Measurements from ENCODE around the gene KATNB1.

KATNB1 gene

DNA sequence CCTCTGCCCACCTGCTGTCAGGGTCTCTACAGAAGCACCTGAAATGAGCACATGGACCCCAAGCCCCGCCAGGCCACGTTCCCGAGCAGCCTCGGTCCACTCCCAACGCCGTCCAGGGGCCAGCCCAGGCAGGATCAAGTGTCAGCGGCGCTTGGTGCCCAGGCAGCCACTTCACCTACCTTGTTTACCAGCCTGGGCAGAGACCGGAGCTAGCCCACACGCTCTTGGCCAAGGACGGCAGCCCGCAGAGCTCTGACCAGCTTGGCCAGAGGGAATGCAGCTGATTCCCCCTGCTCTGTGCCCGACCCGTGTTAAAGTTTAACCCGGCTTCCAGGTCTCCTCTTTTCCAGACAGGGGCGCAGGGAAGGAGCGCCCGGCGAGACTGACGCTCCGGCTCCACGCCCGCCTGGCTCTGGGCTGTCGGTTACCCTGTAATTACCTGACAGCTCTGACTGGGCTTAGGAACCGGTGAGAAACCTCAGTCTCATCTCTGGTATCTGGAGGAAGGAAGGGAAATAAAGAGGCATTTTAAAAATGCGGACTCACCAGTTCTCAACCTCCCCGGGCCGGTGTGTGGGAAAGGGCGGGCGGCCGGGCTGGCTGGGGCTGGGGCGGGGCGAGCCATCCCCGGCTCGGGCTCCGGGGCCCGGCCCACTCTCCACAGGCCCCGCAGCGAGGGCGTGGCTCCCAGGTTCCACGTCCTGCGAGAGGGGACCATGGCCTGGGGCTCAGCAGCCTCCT lies 62.1 kb downstream of the KATNB1 start:
- Histone ChIP-seq H3K36me3 (ENCODE audit: control insufficient read depth, low read length) (no peaks in the 10 kb centered on the region), H3K27me3 (ENCODE audit: control insufficient read depth, low read length) (peaks cover 34% of the 10 kb centered on the region), H3K9me2 (replicated peaks; ENCODE audit: control insufficient read depth, low read length) (no peaks in the 10 kb centered on the region), H3K4me1 (ENCODE audit: control insufficient read depth, low read length) (peaks cover 6% of the 10 kb centered on the region; the same call in 1 of the 2 replicates), H3K27ac (ENCODE audit: low read depth, low read length) (no peak overlapping the region), H3K4me3 (ENCODE audit: low read length) (no peak overlapping the region), H3K79me2 (ENCODE audit: control insufficient read depth, low read length) (no peaks in the 10 kb centered on the region), H3K4me2 (ENCODE audit: low read length) (no peak overlapping the region), H4K20me1 (ENCODE audit: control insufficient read depth, insufficient read depth, low read depth, low read length) (no peaks in the 10 kb centered on the region), H3F3A (ENCODE audit: control insufficient read depth, insufficient read depth) (no peaks in the 10 kb centered on the region), H3K9me3 (ENCODE audit: control insufficient read depth, insufficient read depth, low read length) (no peaks in the 10 kb centered on the region)
- TF ChIP-seq EZH2phosphoT487 (IDR thresholded peaks at IDR 0.05; ENCODE audit: borderline replicate concordance, low read length) = no peak
- TF ChIP-seq, protein P1, sequence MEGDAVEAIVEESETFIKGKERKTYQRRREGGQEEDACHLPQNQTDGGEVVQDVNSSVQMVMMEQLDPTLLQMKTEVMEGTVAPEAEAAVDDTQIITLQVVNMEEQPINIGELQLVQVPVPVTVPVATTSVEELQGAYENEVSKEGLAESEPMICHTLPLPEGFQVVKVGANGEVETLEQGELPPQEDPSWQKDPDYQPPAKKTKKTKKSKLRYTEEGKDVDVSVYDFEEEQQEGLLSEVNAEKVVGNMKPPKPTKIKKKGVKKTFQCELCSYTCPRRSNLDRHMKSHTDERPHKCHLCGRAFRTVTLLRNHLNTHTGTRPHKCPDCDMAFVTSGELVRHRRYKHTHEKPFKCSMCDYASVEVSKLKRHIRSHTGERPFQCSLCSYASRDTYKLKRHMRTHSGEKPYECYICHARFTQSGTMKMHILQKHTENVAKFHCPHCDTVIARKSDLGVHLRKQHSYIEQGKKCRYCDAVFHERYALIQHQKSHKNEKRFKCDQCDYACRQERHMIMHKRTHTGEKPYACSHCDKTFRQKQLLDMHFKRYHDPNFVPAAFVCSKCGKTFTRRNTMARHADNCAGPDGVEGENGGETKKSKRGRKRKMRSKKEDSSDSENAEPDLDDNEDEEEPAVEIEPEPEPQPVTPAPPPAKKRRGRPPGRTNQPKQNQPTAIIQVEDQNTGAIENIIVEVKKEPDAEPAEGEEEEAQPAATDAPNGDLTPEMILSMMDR (IDR thresholded peaks at IDR 0.05; ENCODE audit: low read depth, low read length, poor library complexity, severe bottlenecking) = no peak

DNA sequence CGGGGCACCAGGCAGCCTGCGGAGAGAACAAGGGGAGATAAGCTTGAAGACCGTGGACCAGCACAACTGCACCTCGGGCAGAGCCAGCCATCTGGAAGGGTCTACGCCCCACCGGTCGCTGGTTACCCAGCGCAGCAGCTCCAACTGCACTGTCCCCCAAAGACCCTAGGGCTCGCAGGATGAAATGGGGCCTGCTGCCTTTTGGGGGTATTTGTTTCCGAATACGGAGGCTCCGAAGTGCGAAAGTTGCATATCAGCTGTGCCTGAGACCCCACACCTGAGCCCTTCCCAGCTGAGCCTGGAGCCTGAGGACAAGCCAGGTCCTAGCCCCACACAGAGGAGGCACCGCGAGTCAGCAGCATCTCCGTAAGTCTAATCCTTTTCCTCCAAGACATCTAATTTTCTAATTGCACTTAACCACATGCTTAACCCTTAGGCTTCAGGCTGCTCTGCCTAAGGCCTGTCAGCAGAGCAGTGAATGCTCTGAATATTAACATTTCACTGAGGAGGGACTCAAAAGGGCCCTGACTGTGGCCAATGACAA lies 62.8 kb downstream of the KATNB1 start:
- Histone ChIP-seq H3K4me2 (ENCODE audit: low read length) (no peak overlapping the region), H3K4me3 (ENCODE audit: low read length) (no peak overlapping the region), H3K4me1 (ENCODE audit: control insufficient read depth, low read length) (peaks cover 6% of the 10 kb centered on the region; the same call in 1 of the 2 replicates), H3K36me3 (ENCODE audit: control insufficient read depth, low read length) (no peaks in the 10 kb centered on the region), H3K9me3 (ENCODE audit: control insufficient read depth, insufficient read depth, low read length) (no peaks in the 10 kb centered on the region), H3K79me2 (ENCODE audit: control insufficient read depth, low read length) (no peaks in the 10 kb centered on the region), H3K27me3 (ENCODE audit: control insufficient read depth, low read length) (peaks cover 40% of the 10 kb centered on the region), H3K27ac (ENCODE audit: low read depth, low read length) (no peak overlapping the region), H3K9me2 (replicated peaks; ENCODE audit: control insufficient read depth, low read length) (no peaks in the 10 kb centered on the region), H3F3A (ENCODE audit: control insufficient read depth, insufficient read depth) (no peaks in the 10 kb centered on the region), H4K20me1 (ENCODE audit: control insufficient read depth, insufficient read depth, low read depth, low read length) (no peaks in the 10 kb centered on the region)
- TF ChIP-seq, protein P1 (IDR thresholded peaks at IDR 0.05; ENCODE audit: low read depth, low read length, poor library complexity, severe bottlenecking) = no peak
- no peak for TF ChIP-seq EZH2phosphoT487 (IDR thresholded peaks at IDR 0.05; ENCODE audit: borderline replicate concordance, low read length)

DNA sequence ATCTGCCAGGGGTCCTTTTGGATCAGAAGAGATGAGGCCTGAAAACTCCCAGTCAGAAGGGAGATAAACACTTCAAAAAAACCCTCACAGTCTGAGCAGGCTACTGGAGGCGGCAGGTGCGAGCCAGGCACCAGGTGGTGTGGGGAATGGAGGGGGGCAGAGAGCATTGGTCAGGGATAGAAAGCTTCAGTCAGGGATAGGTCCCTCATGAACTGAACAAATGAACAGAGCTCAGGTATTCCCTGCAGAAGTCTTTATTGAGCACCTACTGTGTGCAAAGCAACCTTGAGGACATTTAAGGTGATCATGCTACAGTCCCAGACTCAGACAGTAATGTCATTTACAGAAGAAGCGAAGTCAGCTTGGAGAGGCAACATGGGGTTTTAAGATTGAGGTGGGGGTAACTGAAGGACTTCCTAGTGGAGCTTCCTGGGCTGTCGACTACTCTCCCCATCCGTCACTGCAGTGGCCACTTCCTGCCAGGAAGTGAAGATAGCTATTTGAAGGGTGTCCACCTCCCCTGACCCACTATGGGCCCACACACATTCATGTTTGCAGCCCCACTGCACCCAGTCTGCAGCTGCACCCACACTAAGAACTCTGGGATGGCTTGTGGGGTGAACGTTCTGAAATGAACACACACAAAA lies 63.5 kb downstream of the KATNB1 start:
- Histone ChIP-seq H3F3A (ENCODE audit: control insufficient read depth, insufficient read depth) (no peaks in the 10 kb centered on the region), H3K9me3 (ENCODE audit: control insufficient read depth, insufficient read depth, low read length) (no peaks in the 10 kb centered on the region), H3K27me3 (ENCODE audit: control insufficient read depth, low read length) (peaks cover 45% of the 10 kb centered on the region), H4K20me1 (ENCODE audit: control insufficient read depth, insufficient read depth, low read depth, low read length) (no peaks in the 10 kb centered on the region), H3K9me2 (replicated peaks; ENCODE audit: control insufficient read depth, low read length) (no peaks in the 10 kb centered on the region), H3K79me2 (ENCODE audit: control insufficient read depth, low read length) (no peaks in the 10 kb centered on the region), H3K4me2 (ENCODE audit: low read length) (no peak overlapping the region), H3K36me3 (ENCODE audit: control insufficient read depth, low read length) (no peaks in the 10 kb centered on the region), H3K4me1 (ENCODE audit: control insufficient read depth, low read length) (peaks cover 6% of the 10 kb centered on the region; the same call in 1 of the 2 replicates), H3K4me3 (ENCODE audit: low read length) (no peak overlapping the region), H3K27ac (ENCODE audit: low read depth, low read length) (no peak overlapping the region)
- no peak for TF ChIP-seq EZH2phosphoT487 (IDR thresholded peaks at IDR 0.05; ENCODE audit: borderline replicate concordance, low read length)
- TF ChIP-seq, protein P1 (IDR thresholded peaks at IDR 0.05; ENCODE audit: low read depth, low read length, poor library complexity, severe bottlenecking) = no peak
